Measurements from ENCODE around the gene CYP24A1. TPM values are rescaled to one million over a fixed set of nuclear protein-coding genes. Genes with fewer than 3 reads are reported as not detected.

Gene CYP24A1
- total and polyA plus RNA-seq, 2 of the 8 experiments (the other 6 are each of a cell fraction or from before 2014, with no cell fraction given) = not detected

- peak within 1 kb of the TSS; percentile 5; the same call in 1 of the 2 replicates for H2AK5ac ChIP-seq (ENCODE audit: low read depth, low read length)
- H2BK15ac ChIP-seq (ENCODE audit: low read length) = peak within 1 kb of the TSS; percentile 88; the same call in 1 of the 2 replicates
- no peaks in the 10 kb centered on the region for H3K27me3 ChIP-seq (replicated peaks in 1 of 4; ENCODE audit: control insufficient read depth in 3 of 4, extremely low read depth in 1 of 4, insufficient read depth in 3 of 4, low read length in 3 of 4)
- H2AFZ ChIP-seq (ENCODE audit: low read length) = peak within 1 kb of the TSS; percentile 100
- peak within 1 kb of the TSS; percentile 100 for H3K18ac ChIP-seq (ENCODE audit: extremely low read depth, low read length)
- no peaks in the 10 kb centered on the region for H3K9me3 ChIP-seq (ENCODE audit: insufficient read depth in 2 of 2, low read depth in 1 of 2, low read length in 1 of 2)
- H3K14ac ChIP-seq (ENCODE audit: insufficient read length) = no peak within 1 kb of the TSS
- H3K27ac ChIP-seq (ENCODE audit: low read depth, low read length) = peak within 1 kb of the TSS; percentile 100
- peak within 1 kb of the TSS; percentile 96 for H3K4ac ChIP-seq (replicated peaks; ENCODE audit: insufficient read length, low read depth, low read length)
- peaks cover 16 to 50% of the 10 kb centered on the region in 2 experiments for H3K79me2 ChIP-seq (ENCODE audit: control insufficient read depth in 1 of 2, insufficient read depth in 2 of 2, low read length in 2 of 2)
- H3K9ac ChIP-seq (replicated peaks in 1 of 4; ENCODE audit: extremely low read depth in 1 of 4, low read depth in 3 of 4, low read length in 3 of 4) = peak within 1 kb of the TSS; percentile 93 to 100 (median 100)
- FAIRE-seq (no peak), DNase-seq (ENCODE audit: low read depth in 1 of 2, low spot score in 2 of 2) (peak; percentile 41 to 91)
- H2BK12ac ChIP-seq (ENCODE audit: low read depth, low read length) = peak within 1 kb of the TSS; percentile 100
- peak within 1 kb of the TSS; percentile 87 to 95 for H3K4me2 ChIP-seq (ENCODE audit: insufficient read depth in 1 of 2, low read depth in 2 of 2, low read length in 2 of 2)
- H3K23me2 ChIP-seq (ENCODE audit: low read depth, low read length) = peaks cover 8% of the 10 kb centered on the region; the same call in 1 of the 2 replicates
- peak within 1 kb of the TSS; percentile 100 for H4K5ac ChIP-seq (ENCODE audit: insufficient read length, low read depth, low read length)
- H2BK5ac ChIP-seq (ENCODE audit: low read depth, low read length) = peak within 1 kb of the TSS; percentile 100
- peak within 1 kb of the TSS; percentile 100 for H4K8ac ChIP-seq (ENCODE audit: extremely low read depth, insufficient read depth, low read length)
- peak within 1 kb of the TSS; percentile 97 for H2BK20ac ChIP-seq (ENCODE audit: low read length)
- H2BK120ac ChIP-seq (replicated peaks; ENCODE audit: low read depth, low read length) = peak within 1 kb of the TSS; percentile 100
- POLR2A ChIA-PET (ENCODE audit: partially characterized antibody) = interaction anchor here (0.5 to 1.4 kb wide), 11 partner anchors 10 to 451 kb away, joined by 3 to 5 read pairs (median 4); no protein-coding TSS in a partner anchor
- peaks cover 0 to 7% of the 10 kb centered on the region in 2 experiments for H4K20me1 ChIP-seq (replicated peaks in 1 of 2; ENCODE audit: control insufficient read depth in 1 of 2, insufficient read depth in 2 of 2, low read length in 2 of 2)
- 1% methylated on average over 65 of the region's 76 CpGs; no CpG with 5 or more reads in 1 of the 2 experiments for WGBS, 2 experiments (ENCODE audit: extremely low coverage in 1 of 2, insufficient coverage in 1 of 2, insufficient read length in 1 of 2, insufficient replicate concordance in 2 of 2, low coverage in 1 of 2, low lambda C conversion rate in 2 of 2, missing lambda C conversion rate in 1 of 2)
- H3K56ac ChIP-seq (replicated peaks; ENCODE audit: insufficient read length, low read depth, low read length) = peak within 1 kb of the TSS; percentile 96
- H3K79me1 ChIP-seq (ENCODE audit: low read depth, low read length) = no peaks in the 10 kb centered on the region; the same call in 1 of the 2 replicates
- H3K23ac ChIP-seq (ENCODE audit: insufficient read length) = no peak within 1 kb of the TSS
- peaks cover 0 to 2% (median 0%) of the 10 kb centered on the region in 4 experiments; a peak in 2 of 7 replicates for H3K4me1 ChIP-seq (replicated peaks in 1 of 4; ENCODE audit: control insufficient read depth in 3 of 4, insufficient read depth in 4 of 4, low read length in 3 of 4)
- peak within 1 kb of the TSS; percentile 69 to 94 (median 91) for H3K4me3 ChIP-seq (ENCODE audit: extremely low read depth in 1 of 4, insufficient read depth in 2 of 4, low read depth in 3 of 4, low read length in 4 of 4)
- peaks cover 0 to 3% (median 0%) of the 10 kb centered on the region in 4 experiments; a peak in 2 of 8 replicates for H3K36me3 ChIP-seq (ENCODE audit: control insufficient read depth in 2 of 4, insufficient read depth in 4 of 4, low read length in 3 of 4)
- peak within 1 kb of the TSS; percentile 100 for H4K91ac ChIP-seq (replicated peaks; ENCODE audit: insufficient read length, low read length)
- CTCF ChIA-PET (ENCODE audit: partially characterized antibody) = interaction anchor here (0.6 to 23.7 kb wide), 16 partner anchors 8 to 613 kb away, joined by 3 to 591 read pairs (median 4); partner anchors contain the start of gene CYP24A1
- TF ChIP-seq TCF12 (IDR thresholded peaks at IDR 0.05; ENCODE audit: low read depth, low read length) (no peak), YY1 (IDR thresholded peaks at IDR 0.05; ENCODE audit: low read depth, low read length) (peak; percentile 96), CBX8 (IDR thresholded peaks at IDR 0.05; ENCODE audit: borderline replicate concordance, low read depth, low read length) (no peak), HDAC2 (IDR thresholded peaks at IDR 0.05; ENCODE audit: borderline replicate concordance in 1 of 2, low read depth in 2 of 2, low read length in 2 of 2) (peak in 1 of 2 experiments; percentile 77; a peak in 2 of 4 replicates), SIX5 (IDR thresholded peaks at IDR 0.05; ENCODE audit: low read depth, low read length) (peak; percentile 40; the same call in 1 of the 2 replicates), SIN3A (conservative IDR thresholded peaks at IDR 0.05 in 1 of 2, IDR thresholded peaks at IDR 0.05 in 1 of 2; ENCODE audit: low read depth in 1 of 2, low read length in 2 of 2) (no peak), JUND (IDR thresholded peaks at IDR 0.05; ENCODE audit: low read length) (peak; percentile 96), RAD21 (IDR thresholded peaks at IDR 0.05 in 1 of 2, conservative IDR thresholded peaks at IDR 0.05 in 1 of 2; ENCODE audit: low read depth in 2 of 2, low read length in 2 of 2) (peak; percentile 27 to 46; a peak in 3 of 4 replicates), TAF7 (optimal IDR thresholded peaks at IDR 0.05; ENCODE audit: borderline replicate concordance, low read depth, low read length) (peak; percentile 77), BACH1 (IDR thresholded peaks at IDR 0.05; ENCODE audit: low read length) (peak; percentile 86; the same call in 1 of the 2 replicates)
Measured at GRCh38 chr20:54207743-54208547, 34.2 kb upstream of the CYP24A1 start, which contains the start of gene PFDN4. TSS of gene PFDN4 (plus strand) at chr20:54208087. CDS start at chr20:54208101, 14 bp downstream.
